Activated naive CD8-positive, alpha-beta T cell treated with anti-CD3 and anti-CD28 coated beads, Interleukin-2, amount 10 ng/mL, durations not matched to agents 7 days and 5 days (primary cell): Measurements from ENCODE around the gene PCDHGA5. TPM values are rescaled to one million over a fixed set of nuclear protein-coding genes. Genes with fewer than 3 reads are reported as not detected.
"Not testable (repeated sequence)": the region's sequence is repeated elsewhere in the genome, so short reads cannot be mapped to it uniquely, and the experiment has no call there.

ENCODE experiments used
- ATAC-seq: fragments of 150-1000 bp; cut with Tn5 transposase; one replicate; pipeline ENCODE4 v1.10.0; 2021; ENCODE audit warnings: low read depth, moderate library complexity
- POLR2A ChIA-PET: fragments of 350-600 bp; sonication (Branson Sonifier 250); formaldehyde crosslinking; loops from one replicate; lab custom pipeline; 2021; ENCODE audit warnings: antibody characterized with exemption; lab: Charles Lee
- DNase-seq: peaks from one replicate; pipeline ENCODE4 v3.0.0; 2021
- H3K27ac Mint-ChIP-seq: one replicate; pipeline ENCODE4 v1.8.0; 2022; ENCODE audit warnings: mild to moderate bottlenecking, mixed read lengths
- H3K27me3 Mint-ChIP-seq: one replicate; pipeline ENCODE4 v1.8.0; 2022; ENCODE audit warnings: mild to moderate bottlenecking, moderate library complexity, mixed read lengths
- H3K36me3 Mint-ChIP-seq: one replicate; pipeline ENCODE4 v1.8.0; 2021; ENCODE audit warnings: mild to moderate bottlenecking, mixed read lengths
- H3K4me1 Mint-ChIP-seq: one replicate; pipeline ENCODE4 v1.8.0; 2021; ENCODE audit warnings: mixed read lengths
- H3K4me3 Mint-ChIP-seq: one replicate; pipeline ENCODE4 v1.8.0; 2022; ENCODE audit warnings: mild to moderate bottlenecking, moderate library complexity, mixed read lengths
- H3K9me3 Mint-ChIP-seq: one replicate; pipeline ENCODE4 v1.8.0; 2021; ENCODE audit warnings: mixed read lengths
- total RNA-seq, 2 experiments: library from RNA; stranded (reverse); gene quantifications; one replicate each; pipeline ENCODE4 v1.2.3, GENCODE V29; 2021

Gene PCDHGA5
- total RNA-seq, 2 experiments from 2014 or later, result 0.23 to 0.30 TPM

DNA sequence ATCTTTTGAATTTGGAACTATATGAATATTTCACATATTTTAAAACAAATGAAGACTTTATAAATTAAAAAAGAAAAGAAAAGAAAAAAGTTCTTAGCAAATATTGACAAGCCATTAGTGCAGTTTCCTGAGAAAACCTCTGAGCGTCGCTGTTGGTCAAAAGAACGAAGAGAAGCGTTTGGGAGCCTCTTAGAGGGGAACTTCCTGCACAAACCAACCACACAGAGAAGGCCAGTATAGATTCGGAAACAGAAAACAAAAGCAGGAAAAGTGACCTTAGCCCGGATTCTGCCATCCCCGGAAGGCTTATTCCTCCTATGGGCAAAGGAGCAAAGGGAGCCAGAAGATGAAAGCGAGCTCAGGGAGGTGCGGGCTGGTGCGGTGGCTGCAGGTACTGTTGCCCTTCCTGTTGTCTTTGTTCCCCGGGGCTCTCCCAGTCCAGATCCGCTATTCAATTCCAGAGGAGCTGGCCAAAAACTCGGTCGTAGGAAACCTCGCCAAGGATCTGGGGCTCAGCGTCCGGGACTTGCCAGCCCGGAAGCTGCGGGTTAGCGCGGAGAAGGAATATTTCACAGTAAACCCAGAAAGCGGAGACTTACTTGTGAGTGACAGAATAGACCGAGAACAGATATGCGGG is 4.1 kb upstream of the PCDHGA5 start, which contains the start of gene PCDHGB2:
Gene PCDHGB2 (plus strand): TSS at position 205 of the 637 bp plus-strand sequence. CDS start 142 bp downstream, at position 347.
- peaks cover 11% of the 10 kb centered on the region for H3K36me3 Mint-ChIP-seq
- H3K27me3 Mint-ChIP-seq, result peaks cover 59% of the 10 kb centered on the region
- peaks cover 28% of the 10 kb centered on the region for H3K9me3 Mint-ChIP-seq
- ATAC-seq (no peak), DNase-seq (no peak)
- peak within 1 kb of the TSS; percentile 51 for H3K27ac Mint-ChIP-seq
- H3K4me3 Mint-ChIP-seq, result peak within 1 kb of the TSS; percentile 83
- peaks cover 1% of the 10 kb centered on the region for H3K4me1 Mint-ChIP-seq
- POLR2A ChIA-PET, result no interaction called here

DNA sequence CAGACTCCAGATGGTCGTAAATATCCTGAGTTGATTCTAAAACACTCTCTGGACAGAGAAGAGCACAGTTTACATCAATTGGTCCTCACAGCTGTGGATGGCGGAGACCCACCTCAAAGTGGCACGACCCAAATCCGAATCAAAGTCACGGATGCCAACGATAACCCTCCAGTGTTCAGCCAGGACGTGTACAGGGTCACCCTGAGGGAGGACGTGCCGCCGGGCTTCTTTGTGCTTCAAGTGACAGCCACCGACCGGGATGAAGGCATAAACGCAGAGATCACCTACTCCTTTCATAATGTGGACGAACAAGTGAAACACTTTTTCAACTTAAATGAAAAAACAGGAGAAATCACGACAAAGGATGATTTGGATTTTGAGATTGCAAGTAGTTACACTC is 3.3 kb upstream of the PCDHGA5 start:
- H3K9me3 Mint-ChIP-seq, result peaks cover 34% of the 10 kb centered on the region
- peaks cover 1% of the 10 kb centered on the region for H3K4me1 Mint-ChIP-seq
- no peak overlapping the region for H3K4me3 Mint-ChIP-seq
- peaks cover 16% of the 10 kb centered on the region for H3K36me3 Mint-ChIP-seq
- no peak for ATAC-seq
- POLR2A ChIA-PET, result no interaction called here
- H3K27ac Mint-ChIP-seq, result no peak overlapping the region
- peaks cover 64% of the 10 kb centered on the region for H3K27me3 Mint-ChIP-seq
- DNase-seq, result no peak

DNA sequence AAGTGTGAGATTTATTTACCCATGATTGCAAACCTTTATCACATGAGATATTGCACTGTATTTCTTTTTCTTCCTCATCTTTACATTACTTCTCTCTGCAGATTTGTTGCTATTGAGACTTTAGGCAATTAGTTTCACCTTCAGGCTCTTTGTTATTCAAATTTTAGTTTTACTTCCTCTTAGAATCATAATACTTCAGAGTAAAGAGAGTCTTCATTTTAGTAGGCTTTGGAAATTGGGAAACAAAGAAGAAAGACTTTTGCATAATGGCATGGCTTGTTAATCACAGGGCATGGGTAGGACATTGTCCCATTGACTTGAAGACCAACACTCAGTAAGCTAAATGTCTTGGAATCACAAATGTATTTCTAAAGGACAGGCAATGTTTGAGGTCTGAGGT is 1.2 kb upstream of the PCDHGA5 start:
- Mint-ChIP-seq H3K9me3 (peaks cover 28% of the 10 kb centered on the region), H3K27ac (no peak overlapping the region), H3K4me3 (no peak overlapping the region), H3K4me1 (peaks cover 1% of the 10 kb centered on the region), H3K36me3 (peaks cover 18% of the 10 kb centered on the region), H3K27me3 (peaks cover 65% of the 10 kb centered on the region)
- no peak for DNase-seq
- no peak for ATAC-seq
- POLR2A ChIA-PET, result no interaction called here

DNA sequence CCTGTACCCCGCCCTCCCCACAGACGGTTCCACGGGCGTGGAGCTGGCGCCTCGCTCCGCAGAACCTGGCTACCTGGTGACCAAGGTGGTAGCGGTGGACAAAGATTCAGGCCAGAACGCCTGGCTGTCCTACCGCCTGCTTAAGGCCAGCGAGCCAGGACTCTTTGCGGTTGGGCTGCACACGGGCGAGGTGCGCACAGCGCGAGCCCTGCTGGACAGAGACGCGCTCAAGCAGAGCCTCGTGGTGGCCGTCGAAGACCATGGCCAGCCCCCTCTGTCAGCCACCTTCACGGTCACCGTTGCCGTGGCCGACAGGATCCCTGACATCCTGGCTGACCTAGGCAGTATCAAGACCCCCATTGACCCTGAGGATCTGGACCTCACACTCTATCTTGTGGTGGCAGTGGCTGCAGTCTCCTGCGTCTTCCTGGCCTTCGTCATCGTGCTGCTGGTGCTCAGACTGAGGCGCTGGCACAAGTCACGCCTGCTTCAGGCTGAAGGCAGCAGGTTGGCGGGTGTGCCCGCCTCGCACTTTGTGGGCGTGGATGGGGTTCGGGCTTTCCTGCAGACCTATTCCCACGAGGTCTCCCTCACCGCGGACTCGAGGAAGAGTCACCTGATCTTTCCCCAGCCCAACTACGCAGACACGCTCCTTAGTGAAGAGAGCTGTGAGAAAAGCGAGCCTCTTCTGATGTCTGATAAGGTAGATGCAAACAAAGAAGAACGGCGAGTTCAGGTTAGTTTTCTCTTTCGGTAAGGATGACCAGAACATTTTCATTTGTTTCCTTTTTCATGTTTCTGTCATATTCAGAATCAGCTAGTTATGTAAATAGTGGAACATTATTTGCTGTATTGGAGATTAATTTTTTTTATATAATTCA is 2.3 kb downstream of the PCDHGA5 start:
- ATAC-seq (no peak), DNase-seq (no peak)
- Mint-ChIP-seq H3K9me3 (peaks cover 22% of the 10 kb centered on the region), H3K36me3 (peaks cover 15% of the 10 kb centered on the region), H3K4me3 (no peak overlapping the region), H3K4me1 (peaks cover 4% of the 10 kb centered on the region), H3K27me3 (peaks cover 64% of the 10 kb centered on the region), H3K27ac (no peak overlapping the region)
- POLR2A ChIA-PET, result no interaction called here

DNA sequence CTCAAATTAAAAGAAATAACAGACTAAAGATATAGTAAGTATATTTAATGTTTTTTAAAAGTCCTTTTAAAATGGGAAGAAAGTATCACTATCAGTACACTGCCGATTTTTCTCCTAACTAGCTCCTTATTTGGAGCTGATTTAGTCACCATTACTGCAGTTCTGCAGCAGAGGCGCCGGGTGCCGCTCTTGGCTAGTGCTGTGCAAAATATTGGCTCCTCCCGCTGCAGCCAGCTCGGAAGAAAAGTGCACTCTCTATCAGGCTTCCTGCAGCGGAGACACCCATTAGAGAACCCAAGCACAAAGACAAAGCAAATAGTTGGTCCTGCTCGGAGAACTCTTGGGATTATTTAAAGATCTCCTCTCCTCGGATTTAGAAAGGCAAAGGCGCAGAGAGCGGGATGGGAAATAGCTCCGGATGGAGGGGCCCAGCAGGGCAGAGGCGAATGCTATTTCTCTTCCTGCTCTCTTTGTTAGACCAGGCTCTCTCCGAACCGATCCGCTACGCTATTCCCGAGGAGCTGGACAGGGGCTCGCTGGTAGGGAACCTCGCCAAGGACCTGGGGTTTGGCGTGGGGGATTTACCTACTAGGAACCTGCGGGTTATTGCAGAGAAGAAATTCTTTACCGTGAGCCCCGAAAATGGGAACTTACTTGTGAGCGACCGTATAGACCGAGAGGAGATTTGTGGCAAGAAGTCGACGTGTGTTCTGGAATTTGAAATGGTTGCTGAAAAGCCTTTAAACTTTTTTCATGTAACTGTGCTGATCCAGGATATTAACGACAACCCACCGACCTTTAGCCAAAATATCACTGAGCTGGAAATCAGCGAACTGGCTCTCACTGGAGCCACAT is 6.3 kb downstream of the PCDHGA5 start, which contains the start of gene PCDHGB3:
Gene PCDHGB3 (plus strand): TSS at position 249 of the 855 bp plus-strand sequence. CDS start 153 bp downstream, at position 402.
- H3K4me1 Mint-ChIP-seq, result peaks cover 4% of the 10 kb centered on the region
- H3K36me3 Mint-ChIP-seq, result peaks cover 5% of the 10 kb centered on the region
- peak within 1 kb of the TSS; percentile 59 for H3K4me3 Mint-ChIP-seq
- H3K9me3 Mint-ChIP-seq, result peaks cover 24% of the 10 kb centered on the region
- H3K27ac Mint-ChIP-seq, result no peak within 1 kb of the TSS
- POLR2A ChIA-PET, result interaction anchor here (0.6 kb wide), 1 partner anchor 17 kb away, joined by 3 read pairs; no protein-coding TSS in a partner anchor
- DNase-seq (peak; percentile 27), ATAC-seq (peak; percentile 60)
- peaks cover 49% of the 10 kb centered on the region for H3K27me3 Mint-ChIP-seq

DNA sequence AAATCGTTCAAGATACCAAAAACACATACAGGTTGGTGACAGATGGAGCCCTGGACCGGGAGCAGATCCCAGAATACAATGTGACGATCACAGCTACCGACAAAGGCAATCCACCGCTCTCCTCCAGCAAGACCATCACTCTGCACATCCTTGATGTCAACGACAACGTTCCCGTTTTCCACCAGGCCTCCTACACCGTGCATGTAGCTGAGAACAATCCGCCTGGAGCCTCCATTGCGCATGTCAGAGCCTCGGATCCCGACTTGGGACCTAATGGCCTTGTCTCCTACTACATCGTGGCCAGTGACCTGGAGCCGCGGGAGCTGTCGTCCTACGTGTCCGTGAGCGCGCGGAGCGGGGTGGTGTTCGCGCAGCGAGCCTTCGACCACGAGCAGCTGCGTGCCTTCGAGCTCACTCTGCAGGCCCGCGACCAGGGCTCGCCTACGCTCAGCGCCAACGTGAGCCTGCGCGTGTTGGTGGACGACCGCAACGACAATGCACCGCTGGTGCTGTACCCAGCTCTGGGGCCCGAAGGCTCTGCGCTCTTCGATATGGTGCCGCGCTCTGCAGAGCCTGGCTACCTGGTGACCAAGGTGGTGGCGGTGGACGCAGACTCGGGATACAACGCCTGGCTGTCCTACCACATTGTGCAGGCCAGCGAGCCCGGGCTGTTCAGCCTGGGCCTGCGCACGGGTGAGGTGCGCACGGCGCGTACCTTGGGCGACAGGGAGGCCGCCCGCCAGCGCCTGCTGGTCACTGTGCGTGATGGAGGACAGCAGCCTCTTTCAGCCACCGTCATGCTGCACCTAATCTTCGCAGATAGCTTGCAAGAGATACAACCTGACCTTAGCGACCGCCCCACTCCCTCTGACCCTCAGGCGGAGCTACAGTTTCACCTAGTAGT is 7.9 kb downstream of the PCDHGA5 start:
- ATAC-seq, result no peak
- Mint-ChIP-seq H3K36me3 (no peaks in the 10 kb centered on the region), H3K4me1 (peaks cover 4% of the 10 kb centered on the region), H3K27ac (no peak overlapping the region), H3K27me3 (peaks cover 42% of the 10 kb centered on the region), H3K9me3 (peaks cover 26% of the 10 kb centered on the region), H3K4me3 (no peak overlapping the region)
- POLR2A ChIA-PET, result no interaction called here
- no peak for DNase-seq

DNA sequence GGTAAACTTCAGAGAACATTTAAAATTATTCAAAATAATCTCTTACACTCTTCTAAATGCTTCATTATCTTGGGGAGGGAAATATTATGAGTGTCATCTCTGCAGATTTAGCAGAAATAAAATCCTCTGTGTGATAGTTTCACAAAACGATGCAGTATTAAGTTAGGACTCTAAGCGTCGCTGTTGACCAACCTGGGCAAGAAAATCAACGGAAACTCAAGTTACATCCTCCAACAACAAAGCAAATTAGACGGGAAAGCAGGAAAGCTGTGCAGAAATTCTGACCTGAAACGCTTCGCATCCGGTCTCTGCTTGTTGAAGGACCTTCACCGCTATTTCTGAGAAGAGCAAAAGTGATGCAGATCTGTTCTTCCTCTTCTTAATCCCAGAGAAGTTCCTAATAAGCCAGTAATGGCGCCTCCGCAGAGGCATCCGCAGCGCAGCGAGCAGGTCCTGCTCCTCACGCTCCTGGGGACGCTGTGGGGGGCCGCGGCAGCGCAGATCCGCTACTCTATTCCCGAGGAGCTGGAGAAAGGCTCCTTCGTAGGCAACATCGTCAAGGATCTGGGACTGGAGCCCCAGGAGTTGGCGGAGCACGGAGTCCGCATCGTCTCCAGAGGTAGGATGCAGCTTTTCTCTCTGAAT is 9.8 kb downstream of the PCDHGA5 start, which contains the start of gene PCDHGA6:
Gene PCDHGA6 (plus strand): TSS at position 219 of the 645 bp plus-strand sequence. CDS start 193 bp downstream, at position 412.
- POLR2A ChIA-PET, result interaction anchor here (0.9 kb wide), 1 partner anchor 53 kb away, joined by 3 read pairs; the partner anchor contains the start of gene TAF7
- Mint-ChIP-seq H3K4me3 (peak within 1 kb of the TSS; percentile 39), H3K4me1 (peaks cover 4% of the 10 kb centered on the region), H3K36me3 (no peaks in the 10 kb centered on the region), H3K27ac (no peak within 1 kb of the TSS), H3K27me3 (peaks cover 39% of the 10 kb centered on the region), H3K9me3 (peaks cover 28% of the 10 kb centered on the region)
- ATAC-seq (no peak), DNase-seq (no peak)

DNA sequence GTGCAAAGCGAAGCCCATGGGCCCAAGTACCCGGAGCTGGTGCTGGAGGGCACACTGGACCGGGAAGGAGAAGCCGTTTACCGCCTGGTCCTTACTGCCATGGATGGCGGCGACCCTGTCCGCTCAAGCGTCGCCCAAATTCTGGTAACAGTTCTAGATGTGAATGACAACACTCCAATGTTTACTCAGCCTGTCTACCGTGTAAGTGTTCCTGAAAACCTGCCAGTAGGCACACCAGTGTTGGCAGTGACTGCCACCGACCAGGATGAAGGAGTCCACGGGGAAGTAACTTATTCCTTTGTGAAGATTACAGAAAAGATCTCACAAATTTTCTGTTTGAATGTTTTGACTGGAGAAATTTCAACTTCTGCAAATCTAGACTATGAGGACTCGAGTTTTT is 10.7 kb downstream of the PCDHGA5 start:
- Mint-ChIP-seq H3K27me3 (peaks cover 35% of the 10 kb centered on the region), H3K4me1 (peaks cover 4% of the 10 kb centered on the region), H3K4me3 (no peak overlapping the region), H3K36me3 (no peaks in the 10 kb centered on the region), H3K27ac (no peak overlapping the region), H3K9me3 (peaks cover 29% of the 10 kb centered on the region)
- ATAC-seq (no peak), DNase-seq (no peak)
- POLR2A ChIA-PET, result no interaction called here

DNA sequence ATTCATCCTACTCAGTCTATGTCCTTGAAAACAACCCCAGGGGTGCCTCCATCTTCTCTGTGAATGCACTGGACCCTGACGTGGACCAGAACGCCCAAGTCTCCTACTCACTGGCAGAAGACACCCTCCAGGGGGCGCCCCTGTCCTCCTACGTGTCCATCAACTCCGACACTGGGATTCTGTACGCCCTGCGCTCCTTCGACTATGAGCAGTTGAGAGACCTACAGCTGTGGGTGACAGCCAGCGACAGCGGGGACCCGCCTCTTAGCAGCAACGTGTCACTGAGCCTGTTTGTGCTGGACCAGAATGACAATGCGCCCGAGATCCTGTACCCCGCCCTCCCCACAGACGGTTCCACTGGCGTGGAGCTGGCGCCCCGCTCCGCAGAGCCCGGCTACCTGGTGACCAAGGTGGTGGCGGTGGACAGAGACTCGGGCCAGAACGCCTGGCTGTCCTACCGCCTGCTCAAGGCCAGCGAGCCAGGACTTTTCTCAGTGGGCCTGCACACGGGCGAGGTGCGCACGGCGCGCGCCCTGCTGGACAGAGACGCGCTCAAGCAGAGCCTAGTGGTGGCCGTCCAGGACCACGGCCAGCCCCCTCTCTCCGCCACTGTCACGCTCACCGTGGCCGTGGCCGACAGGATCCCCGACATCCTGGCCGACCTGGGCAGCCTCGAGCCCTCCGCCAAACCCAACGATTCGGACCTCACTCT is 11.6 kb downstream of the PCDHGA5 start:
- not testable (repeated sequence) for DNase-seq, H3K4me3 Mint-ChIP-seq, H3K36me3 Mint-ChIP-seq, H3K4me1 Mint-ChIP-seq, ATAC-seq, H3K27ac Mint-ChIP-seq
- Mint-ChIP-seq H3K9me3 (peaks cover 33% of the 10 kb centered on the region), H3K27me3 (peaks cover 35% of the 10 kb centered on the region)
- POLR2A ChIA-PET, result interaction anchor here (0.6 kb wide), 1 partner anchor 55 kb away, joined by 3 read pairs; the partner anchor contains the start of gene TAF7

DNA sequence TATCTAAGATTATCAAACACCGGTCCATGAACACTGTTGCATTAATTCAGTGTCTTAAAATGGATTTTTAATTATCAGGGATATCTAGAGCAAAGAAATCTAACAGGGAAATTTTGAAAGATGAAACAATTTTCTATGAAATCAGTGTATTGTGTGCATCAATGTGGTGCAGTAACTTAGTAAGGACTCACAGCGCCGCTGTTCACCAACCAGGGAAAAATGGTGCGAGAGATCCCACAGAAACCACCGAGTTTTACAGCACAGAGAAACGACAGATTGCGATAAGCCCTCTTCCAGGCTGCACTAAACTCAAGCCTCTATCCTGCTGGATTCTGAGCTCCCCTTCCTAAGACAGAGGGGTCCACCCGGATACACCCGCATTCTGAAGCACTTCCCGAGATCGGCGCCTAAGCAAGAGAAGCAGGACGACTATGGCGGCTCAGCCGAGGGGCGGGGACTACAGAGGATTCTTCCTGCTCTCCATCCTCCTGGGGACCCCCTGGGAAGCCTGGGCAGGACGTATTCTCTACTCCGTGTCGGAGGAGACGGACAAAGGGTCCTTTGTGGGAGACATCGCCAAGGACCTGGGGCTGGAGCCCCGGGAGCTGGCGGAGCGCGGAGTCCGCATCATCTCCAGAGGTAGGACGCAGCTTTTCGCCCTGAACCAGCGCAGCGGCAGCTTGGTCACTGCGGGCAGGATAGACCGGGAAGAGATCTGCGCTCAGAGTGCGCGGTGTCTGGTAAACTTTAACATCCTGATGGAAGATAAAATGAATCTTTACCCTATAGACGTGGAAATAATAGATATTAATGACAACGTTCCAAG is 18.7 kb downstream of the PCDHGA5 start, which contains the start of gene PCDHGA7:
Gene PCDHGA7 (plus strand): TSS at position 274 of the 826 bp plus-strand sequence. CDS start 158 bp downstream, at position 432.
- POLR2A ChIA-PET, result no interaction called here
- Mint-ChIP-seq H3K27me3 (peaks cover 27% of the 10 kb centered on the region), H3K9me3 (peaks cover 14% of the 10 kb centered on the region), H3K4me3 (peak within 1 kb of the TSS; percentile 64), H3K4me1 (no peaks in the 10 kb centered on the region), H3K36me3 (no peaks in the 10 kb centered on the region), H3K27ac (no peak within 1 kb of the TSS)
- ATAC-seq (no peak), DNase-seq (no peak)
